Suprapubic skin (tissue), 4 donors: ENCODE data around the gene NPHP4. TPM values are rescaled to one million over a fixed set of nuclear protein-coding genes. Genes with fewer than 3 reads are reported as not detected.

Experiments used
- DNase-seq, 2 donors: peaks; one replicate each; pipeline ENCODE4 v3.0.0-alpha.2; 2019; ENCODE audit warnings: low spot score in 2 of 2
- H3K27ac ChIP-seq: fragments of 200-600 bp; sonication (generic); one replicate; pipeline ENCODE4 v1.5.1; 2019
- H3K27me3 ChIP-seq: fragments of 200-600 bp; sonication (generic); one replicate; pipeline ENCODE4 v1.5.1; 2019
- H3K36me3 ChIP-seq: fragments of 200-600 bp; sonication (generic); one replicate; pipeline ENCODE4 v1.5.1; 2019
- H3K4me1 ChIP-seq: fragments of 200-600 bp; sonication (generic); one replicate; pipeline ENCODE4 v1.5.1; 2019
- H3K4me3 ChIP-seq: fragments of 200-600 bp; sonication (generic); one replicate; pipeline ENCODE4 v1.5.1; 2019; ENCODE audit warnings: mild to moderate bottlenecking
- H3K9me3 ChIP-seq: fragments of 200-600 bp; sonication (generic); one replicate; pipeline ENCODE4 v1.5.1; 2019
- EP300 ChIP-seq: sonication (generic); formaldehyde crosslinking; IDR thresholded peaks from one replicate; pipeline ENCODE4 v1.6.1; 2017; ENCODE audit warnings: antibody characterized with exemption
- POLR2A ChIP-seq, 2 donors: fragments of 450-650 bp; IDR thresholded peaks; one replicate each; pipeline ENCODE4 v1.6.1; 2017; ENCODE audit warnings: antibody characterized with exemption in 2 of 2, mild to moderate bottlenecking in 2 of 2, moderate library complexity in 2 of 2
- POLR2AphosphoS5 ChIP-seq, 3 donors: sonication (generic); formaldehyde crosslinking; IDR thresholded peaks; one replicate each; pipeline ENCODE4 v1.6.1; 2017; ENCODE audit warnings: antibody characterized with exemption in 3 of 3
- WGBS: methylation state at CpG from one replicate; pipeline ENCODE4 v1.1.5; 2018; 5-methylcytosine and 5-hydroxymethylcytosine counted together
- total RNA-seq, 4 donors: library from RNA; depleted of rRNA; stranded (reverse); fragments of >200 nt; gene quantifications; one replicate each; pipeline ENCODE4 v1.1.0, GENCODE V29; 2016
- TF ChIP-seq, protein P1 (sequence below), 2 donors: fragments of 200-600 bp in 1 of 2; fragments of 450-650 bp in 1 of 2; sonication (generic) in 1 of 2; IDR thresholded peaks; one replicate each; pipeline ENCODE4 v1.5.1; 2016 to 2019; ENCODE audit warnings: antibody characterized with exemption in 2 of 2, mild to moderate bottlenecking in 1 of 2, moderate library complexity in 1 of 2

NPHP4 gene
- total RNA-seq, 4 donors from 2014 or later: 26.3 to 33.7 (median 29.1) TPM

DNA sequence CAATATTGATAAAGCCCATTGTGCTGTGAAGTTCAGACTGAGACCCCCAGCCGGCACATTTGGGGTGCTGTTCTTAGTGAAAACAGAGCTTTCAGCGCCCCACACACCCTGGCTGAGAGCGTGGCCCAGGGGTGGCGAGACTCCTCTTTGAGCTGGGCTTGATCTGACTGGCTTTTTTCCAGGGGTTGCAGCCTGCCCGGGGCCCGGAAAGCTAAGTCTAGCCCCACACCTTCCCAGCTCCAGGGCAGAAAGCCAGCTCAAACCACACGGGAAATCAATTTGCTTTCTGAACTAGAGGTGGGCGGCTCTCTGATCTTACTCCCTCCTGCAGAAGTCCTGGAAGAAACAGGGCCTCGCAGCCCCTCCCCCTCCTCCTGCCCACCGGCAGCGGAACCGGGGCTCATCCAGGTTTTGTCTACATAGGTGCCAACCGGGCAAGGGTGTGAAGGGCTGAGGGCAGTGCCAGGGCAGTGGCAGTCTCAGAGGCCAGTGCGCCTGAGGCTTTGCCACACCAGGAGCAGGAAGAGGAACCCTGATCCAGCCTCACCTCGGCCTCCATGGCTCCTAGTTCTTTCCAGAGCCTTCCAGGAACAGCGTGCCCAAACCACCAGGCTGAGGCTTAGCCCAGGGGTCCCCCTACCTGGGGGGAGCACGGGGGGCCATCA, 155.3 kb downstream of the NPHP4 start:
- Histone ChIP-seq H3K4me3 (no peak overlapping the region), H3K36me3 (no peaks in the 10 kb centered on the region), H3K27me3 (peaks cover 47% of the 10 kb centered on the region), H3K27ac (no peak overlapping the region), H3K9me3 (no peaks in the 10 kb centered on the region), H3K4me1 (no peaks in the 10 kb centered on the region)
- no peak for DNase-seq
- 24% methylated on average over 14 of the region's 17 CpGs for WGBS
- TF ChIP-seq EP300: no peak
- TF ChIP-seq POLR2A (IDR thresholded peaks at IDR 0.05): no peak
- no peak for TF ChIP-seq POLR2AphosphoS5 (IDR thresholded peaks at IDR 0.05)
- TF ChIP-seq, protein P1, sequence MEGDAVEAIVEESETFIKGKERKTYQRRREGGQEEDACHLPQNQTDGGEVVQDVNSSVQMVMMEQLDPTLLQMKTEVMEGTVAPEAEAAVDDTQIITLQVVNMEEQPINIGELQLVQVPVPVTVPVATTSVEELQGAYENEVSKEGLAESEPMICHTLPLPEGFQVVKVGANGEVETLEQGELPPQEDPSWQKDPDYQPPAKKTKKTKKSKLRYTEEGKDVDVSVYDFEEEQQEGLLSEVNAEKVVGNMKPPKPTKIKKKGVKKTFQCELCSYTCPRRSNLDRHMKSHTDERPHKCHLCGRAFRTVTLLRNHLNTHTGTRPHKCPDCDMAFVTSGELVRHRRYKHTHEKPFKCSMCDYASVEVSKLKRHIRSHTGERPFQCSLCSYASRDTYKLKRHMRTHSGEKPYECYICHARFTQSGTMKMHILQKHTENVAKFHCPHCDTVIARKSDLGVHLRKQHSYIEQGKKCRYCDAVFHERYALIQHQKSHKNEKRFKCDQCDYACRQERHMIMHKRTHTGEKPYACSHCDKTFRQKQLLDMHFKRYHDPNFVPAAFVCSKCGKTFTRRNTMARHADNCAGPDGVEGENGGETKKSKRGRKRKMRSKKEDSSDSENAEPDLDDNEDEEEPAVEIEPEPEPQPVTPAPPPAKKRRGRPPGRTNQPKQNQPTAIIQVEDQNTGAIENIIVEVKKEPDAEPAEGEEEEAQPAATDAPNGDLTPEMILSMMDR (IDR thresholded peaks at IDR 0.05): no peak

DNA sequence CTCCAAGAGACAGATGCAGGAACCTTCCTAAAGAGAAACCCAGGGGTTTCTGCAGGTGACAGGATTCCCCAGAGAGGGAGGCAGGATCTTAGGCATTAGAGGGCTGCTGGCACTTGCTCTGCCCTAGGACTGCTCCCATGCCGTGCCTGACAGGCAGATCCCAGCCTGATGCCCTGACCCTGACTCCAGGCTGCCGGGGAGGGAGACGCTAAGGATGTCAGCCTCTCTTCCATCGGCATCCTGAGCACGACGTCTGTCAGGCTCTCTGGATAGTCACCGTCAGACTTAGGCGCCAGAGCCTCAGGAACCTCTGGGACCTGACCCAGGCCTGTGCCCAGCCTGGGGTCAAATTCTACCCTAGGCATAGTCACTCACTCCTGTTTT, 157.1 kb downstream of the NPHP4 start:
- no peaks in the 10 kb centered on the region for H3K4me1 ChIP-seq
- H3K27ac ChIP-seq: no peak overlapping the region
- H3K4me3 ChIP-seq: no peak overlapping the region
- no peak for DNase-seq
- H3K9me3 ChIP-seq: no peaks in the 10 kb centered on the region
- H3K36me3 ChIP-seq: no peaks in the 10 kb centered on the region
- peaks cover 62% of the 10 kb centered on the region for H3K27me3 ChIP-seq
- WGBS: 64% methylated on average over 8 of the region's 8 CpGs
- TF ChIP-seq, protein P1 (IDR thresholded peaks at IDR 0.05): no peak
- TF ChIP-seq POLR2AphosphoS5 (IDR thresholded peaks at IDR 0.05): no peak
- TF ChIP-seq EP300: no peak
- TF ChIP-seq POLR2A (IDR thresholded peaks at IDR 0.05): no peak

GRCh38 chr1:5834477-5835178, 157.6 kb downstream of the NPHP4 start:
- no peak for DNase-seq
- no peak for TF ChIP-seq POLR2A (IDR thresholded peaks at IDR 0.05)
- TF ChIP-seq POLR2AphosphoS5 (IDR thresholded peaks at IDR 0.05): no peak
- TF ChIP-seq EP300: no peak
- TF ChIP-seq, protein P1 (IDR thresholded peaks at IDR 0.05): no peak

GRCh38 chr1:5833911-5834310, 158.3 kb downstream of the NPHP4 start:
- WGBS: no CpG with 5 or more reads among the region's 14 CpGs
- H3K36me3 ChIP-seq: no peaks in the 10 kb centered on the region
- no peak for DNase-seq
- no peak overlapping the region for H3K27ac ChIP-seq
- no peaks in the 10 kb centered on the region for H3K4me1 ChIP-seq
- no peaks in the 10 kb centered on the region for H3K9me3 ChIP-seq
- peaks cover 65% of the 10 kb centered on the region for H3K27me3 ChIP-seq
- TF ChIP-seq EP300 (no peak), POLR2AphosphoS5 (IDR thresholded peaks at IDR 0.05) (no peak), POLR2A (IDR thresholded peaks at IDR 0.05) (no peak)
- TF ChIP-seq, protein P1 (IDR thresholded peaks at IDR 0.05): no peak
- H3K4me3 ChIP-seq: no peak overlapping the region

More at GRCh38 chr1:5834477-5835178, 157.6 kb downstream of the NPHP4 start:
- H3K27ac ChIP-seq: no peak overlapping the region
- H3K4me1 ChIP-seq: no peaks in the 10 kb centered on the region
- no peak overlapping the region for H3K4me3 ChIP-seq
- H3K36me3 ChIP-seq: no peaks in the 10 kb centered on the region
- no peaks in the 10 kb centered on the region for H3K9me3 ChIP-seq
- WGBS: 82% methylated on average over 16 of the region's 32 CpGs
- H3K27me3 ChIP-seq: peaks cover 65% of the 10 kb centered on the region
